ENCODE measurements around the gene PCSK2. TPM values are rescaled to one million over a fixed set of nuclear protein-coding genes. Genes with fewer than 3 reads are reported as not detected.

Gene PCSK2
- total RNA-seq, 4 donors from 2014 or later, result under 0.01 to 0.18 (median 0.18) TPM; not detected in 1

DNA sequence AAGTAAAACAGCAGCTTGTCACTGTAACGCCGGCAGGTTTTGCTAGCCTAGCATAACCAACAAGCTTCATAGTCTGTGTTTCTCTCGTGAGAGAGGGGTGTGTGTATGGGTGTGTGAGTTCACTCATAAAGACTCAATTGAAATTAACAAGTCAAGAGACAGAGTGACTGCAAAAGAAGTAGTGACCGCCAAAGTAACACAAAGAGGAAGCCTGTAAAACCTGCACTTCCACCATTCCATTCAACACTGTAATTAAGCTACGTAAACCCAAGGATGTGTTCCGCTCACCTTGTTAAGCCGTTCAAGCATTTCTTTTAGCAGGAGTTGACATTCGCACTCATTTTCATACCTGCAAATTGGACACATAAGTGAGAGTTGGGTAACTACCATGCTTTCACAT lies 297.7 kb downstream of the PCSK2 start:
- peaks cover 0 to 23% (median 0%) of the 10 kb centered on the region in 3 donors for H3K4me1 ChIP-seq
- 33 to 68% methylated on average over 8 of the region's 8 CpGs for WGBS, 2 donors
- intact Hi-C loops (cut with DNase I), result no loop called here
- DNase-seq, result no peak
- H3K36me3 ChIP-seq, result no peaks in the 10 kb centered on the region
- no peak for TF ChIP-seq POLR2A (IDR thresholded peaks at IDR 0.05)
- TF ChIP-seq, protein P1, sequence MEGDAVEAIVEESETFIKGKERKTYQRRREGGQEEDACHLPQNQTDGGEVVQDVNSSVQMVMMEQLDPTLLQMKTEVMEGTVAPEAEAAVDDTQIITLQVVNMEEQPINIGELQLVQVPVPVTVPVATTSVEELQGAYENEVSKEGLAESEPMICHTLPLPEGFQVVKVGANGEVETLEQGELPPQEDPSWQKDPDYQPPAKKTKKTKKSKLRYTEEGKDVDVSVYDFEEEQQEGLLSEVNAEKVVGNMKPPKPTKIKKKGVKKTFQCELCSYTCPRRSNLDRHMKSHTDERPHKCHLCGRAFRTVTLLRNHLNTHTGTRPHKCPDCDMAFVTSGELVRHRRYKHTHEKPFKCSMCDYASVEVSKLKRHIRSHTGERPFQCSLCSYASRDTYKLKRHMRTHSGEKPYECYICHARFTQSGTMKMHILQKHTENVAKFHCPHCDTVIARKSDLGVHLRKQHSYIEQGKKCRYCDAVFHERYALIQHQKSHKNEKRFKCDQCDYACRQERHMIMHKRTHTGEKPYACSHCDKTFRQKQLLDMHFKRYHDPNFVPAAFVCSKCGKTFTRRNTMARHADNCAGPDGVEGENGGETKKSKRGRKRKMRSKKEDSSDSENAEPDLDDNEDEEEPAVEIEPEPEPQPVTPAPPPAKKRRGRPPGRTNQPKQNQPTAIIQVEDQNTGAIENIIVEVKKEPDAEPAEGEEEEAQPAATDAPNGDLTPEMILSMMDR (IDR thresholded peaks at IDR 0.05), result no peak
- no peaks in the 10 kb centered on the region for H3K27me3 ChIP-seq
- no peak overlapping the region for H3K4me3 ChIP-seq
- H3K9me3 ChIP-seq, result no peaks in the 10 kb centered on the region
- peak overlapping the region in 2 of 4 donors; percentile 4 to 75 for H3K27ac ChIP-seq

DNA sequence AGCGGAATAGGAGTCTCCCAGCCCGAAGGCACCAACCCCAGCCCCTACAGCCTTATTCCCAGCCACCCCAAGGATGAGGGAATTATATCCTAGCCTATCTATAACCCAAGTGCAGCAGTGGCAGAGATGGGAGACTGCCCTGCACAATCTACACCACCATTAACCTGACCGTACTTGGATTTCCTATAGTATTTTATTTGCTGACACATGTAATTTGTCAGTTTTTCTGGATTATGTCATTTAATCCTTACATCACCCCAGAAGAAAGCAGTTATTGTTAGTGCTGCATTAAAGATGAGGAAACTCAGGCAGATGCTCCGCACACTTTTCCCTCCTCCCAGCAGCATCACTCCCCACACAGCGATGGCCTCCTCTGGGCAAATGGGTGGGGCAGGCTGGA lies 298.3 kb downstream of the PCSK2 start:
- intact Hi-C loops (cut with DNase I), result no loop called here
- Histone ChIP-seq H3K4me1 (peaks cover 0 to 23% (median 0%) of the 10 kb centered on the region in 3 donors), H3K9me3 (no peaks in the 10 kb centered on the region), H3K36me3 (no peaks in the 10 kb centered on the region), H3K4me3 (no peak overlapping the region), H3K27me3 (no peaks in the 10 kb centered on the region), H3K27ac (peak overlapping the region in 1 of 4 donors; percentile 75)
- TF ChIP-seq POLR2A (IDR thresholded peaks at IDR 0.05), result no peak
- TF ChIP-seq, protein P1 (IDR thresholded peaks at IDR 0.05), result no peak
- DNase-seq, result no peak
- WGBS, 2 donors, result 89 to 93% methylated on average over 5 of the region's 5 CpGs

DNA sequence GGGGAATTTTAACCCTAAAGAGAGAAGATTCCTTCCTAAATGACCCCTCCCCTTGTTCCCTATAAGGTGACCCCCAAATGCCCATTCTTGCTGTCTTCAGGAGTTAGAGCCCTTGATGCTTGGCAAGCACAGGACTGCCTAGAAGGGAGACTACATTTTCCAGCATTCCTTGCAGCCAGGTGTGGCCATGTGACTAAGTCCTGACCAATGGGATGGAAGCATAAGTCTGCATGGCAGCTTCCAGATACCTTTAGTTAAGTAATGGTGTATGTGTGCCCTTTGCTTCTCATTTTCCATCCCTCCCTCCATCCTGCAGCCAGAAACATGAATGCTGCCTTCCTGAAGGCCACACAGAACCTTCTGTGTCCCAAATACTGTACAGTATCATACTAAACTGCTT lies 298.8 kb downstream of the PCSK2 start:
- no peaks in the 10 kb centered on the region for H3K36me3 ChIP-seq
- peaks cover 0 to 28% (median 0%) of the 10 kb centered on the region in 3 donors for H3K4me1 ChIP-seq
- H3K9me3 ChIP-seq, result no peaks in the 10 kb centered on the region
- DNase-seq, result no peak
- TF ChIP-seq POLR2A (IDR thresholded peaks at IDR 0.05), result no peak
- TF ChIP-seq, protein P1 (IDR thresholded peaks at IDR 0.05), result no peak
- H3K4me3 ChIP-seq, result no peak overlapping the region
- intact Hi-C loops (cut with DNase I), result no loop called here
- H3K27me3 ChIP-seq, result peaks cover 0 to under 1% (median 0%) of the 10 kb centered on the region in 4 donors
- H3K27ac ChIP-seq, result peak overlapping the region in 1 of 4 donors; percentile 75

DNA sequence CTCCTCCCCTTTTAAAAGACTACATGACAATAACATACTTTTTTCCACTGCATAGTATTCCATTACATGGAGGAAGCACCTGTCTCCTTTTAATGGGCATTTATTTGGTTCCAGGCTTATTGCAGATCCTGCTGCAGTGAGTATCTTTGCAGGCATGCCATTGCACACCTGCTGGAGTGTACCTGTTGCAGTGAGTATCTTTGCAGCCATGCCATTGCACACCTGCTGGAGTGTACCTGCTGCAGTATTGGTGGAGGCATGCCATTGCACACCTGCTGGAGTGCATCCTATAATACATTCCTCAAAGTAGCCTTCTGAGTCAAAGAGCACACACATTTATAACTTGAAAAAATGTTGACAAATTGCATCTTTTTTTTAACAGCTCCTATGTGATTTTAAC lies 302.7 kb downstream of the PCSK2 start:
- no peak for DNase-seq
- Histone ChIP-seq H3K36me3 (no peaks in the 10 kb centered on the region), H3K27ac (no peak overlapping the region), H3K4me3 (no peak overlapping the region), H3K4me1 (peaks cover 0 to 44% (median 11%) of the 10 kb centered on the region in 3 donors), H3K27me3 (peaks cover 0 to 6% (median 0%) of the 10 kb centered on the region in 4 donors), H3K9me3 (no peaks in the 10 kb centered on the region)
- intact Hi-C loops (cut with DNase I), result no loop called here
- no peak for TF ChIP-seq POLR2A (IDR thresholded peaks at IDR 0.05)
- TF ChIP-seq, protein P1 (IDR thresholded peaks at IDR 0.05), result no peak

DNA sequence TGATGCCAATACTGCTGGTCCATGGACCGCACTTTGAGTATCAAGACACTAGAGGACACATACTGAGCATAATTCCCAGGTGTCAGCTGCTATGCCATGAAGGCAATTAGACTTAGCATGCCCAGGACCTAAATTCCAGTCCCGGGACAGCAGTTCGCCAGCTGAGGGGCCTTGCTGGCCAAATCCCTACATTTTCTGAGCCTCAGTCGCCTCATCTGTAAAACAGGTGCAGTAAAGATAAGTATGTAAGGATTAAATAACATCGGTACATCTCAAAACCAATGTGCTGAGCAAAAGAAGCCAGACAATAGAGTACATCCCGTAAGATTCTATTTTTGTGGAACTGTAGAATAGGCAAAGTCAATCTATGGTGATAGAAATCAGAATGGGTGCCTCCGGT lies 303.3 kb downstream of the PCSK2 start:
- no peak for TF ChIP-seq POLR2A (IDR thresholded peaks at IDR 0.05)
- TF ChIP-seq, protein P1 (IDR thresholded peaks at IDR 0.05), result no peak
- Histone ChIP-seq H3K27me3 (peaks cover 0 to 6% (median 0%) of the 10 kb centered on the region in 4 donors), H3K4me1 (peaks cover 0 to 39% (median 11%) of the 10 kb centered on the region in 3 donors)

More for the DNA sequence above, 303.3 kb downstream of the PCSK2 start:
- Histone ChIP-seq H3K36me3 (no peaks in the 10 kb centered on the region), H3K9me3 (no peaks in the 10 kb centered on the region), H3K4me3 (no peak overlapping the region), H3K27ac (no peak overlapping the region)
- WGBS, 2 donors, result 76 to 78% methylated on average over 6 to 7 of the region's 7 CpGs
- no peak for DNase-seq
- intact Hi-C loops (cut with DNase I), result loop anchor here (10.0 kb wide), 1 partner anchor 375 kb away; no protein-coding TSS in a partner anchor

All from esophagus squamous epithelium (tissue), 5 donors.